ENCODE results near the gene SRP14.

DNA sequence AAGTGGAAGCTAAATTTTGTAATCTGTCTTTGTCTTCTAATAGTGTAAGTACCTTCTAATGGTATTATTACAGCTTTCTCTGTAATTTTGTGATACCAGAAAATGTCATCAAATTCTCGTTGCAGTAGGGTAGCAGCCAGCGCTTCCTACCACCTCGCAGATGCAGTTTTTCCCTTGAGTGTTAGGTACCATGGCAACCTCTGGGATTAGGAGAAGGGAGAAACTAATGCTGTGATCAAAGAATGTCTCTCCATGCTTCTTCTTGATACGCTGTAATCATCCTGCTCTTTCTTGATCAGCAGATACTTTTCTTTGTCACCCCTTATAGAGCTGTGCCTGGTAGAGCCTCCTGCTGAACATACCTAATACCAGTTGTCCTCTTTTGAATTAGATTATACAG is 27.7 kb downstream of the SRP14 start:
- TF ChIP-seq, protein P1, sequence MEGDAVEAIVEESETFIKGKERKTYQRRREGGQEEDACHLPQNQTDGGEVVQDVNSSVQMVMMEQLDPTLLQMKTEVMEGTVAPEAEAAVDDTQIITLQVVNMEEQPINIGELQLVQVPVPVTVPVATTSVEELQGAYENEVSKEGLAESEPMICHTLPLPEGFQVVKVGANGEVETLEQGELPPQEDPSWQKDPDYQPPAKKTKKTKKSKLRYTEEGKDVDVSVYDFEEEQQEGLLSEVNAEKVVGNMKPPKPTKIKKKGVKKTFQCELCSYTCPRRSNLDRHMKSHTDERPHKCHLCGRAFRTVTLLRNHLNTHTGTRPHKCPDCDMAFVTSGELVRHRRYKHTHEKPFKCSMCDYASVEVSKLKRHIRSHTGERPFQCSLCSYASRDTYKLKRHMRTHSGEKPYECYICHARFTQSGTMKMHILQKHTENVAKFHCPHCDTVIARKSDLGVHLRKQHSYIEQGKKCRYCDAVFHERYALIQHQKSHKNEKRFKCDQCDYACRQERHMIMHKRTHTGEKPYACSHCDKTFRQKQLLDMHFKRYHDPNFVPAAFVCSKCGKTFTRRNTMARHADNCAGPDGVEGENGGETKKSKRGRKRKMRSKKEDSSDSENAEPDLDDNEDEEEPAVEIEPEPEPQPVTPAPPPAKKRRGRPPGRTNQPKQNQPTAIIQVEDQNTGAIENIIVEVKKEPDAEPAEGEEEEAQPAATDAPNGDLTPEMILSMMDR (IDR thresholded peaks at IDR 0.05) = no peak
- no peak for TF ChIP-seq TCF7L2 (IDR thresholded peaks at IDR 0.05; ENCODE audit: low read depth, low read length)
- no peak for TF ChIP-seq POLR2AphosphoS5 (IDR thresholded peaks at IDR 0.05; ENCODE audit: low read depth, low read length)
- no peak for TF ChIP-seq SIN3A (IDR thresholded peaks at IDR 0.05; ENCODE audit: borderline replicate concordance, insufficient read depth, low read depth, low read length)

All from Panc1 (cell line).